CD4-positive, alpha-beta T cell (primary cell): ENCODE measurements around the gene PPM1L. TPM values are rescaled to one million over a fixed set of nuclear protein-coding genes. Genes with fewer than 3 reads are reported as not detected.

ENCODE experiments used
- ATAC-seq: fragments of 200-7000 bp; cut with Tn5 transposase; one replicate; pipeline ENCODE4 v1.10.0; 2022; ENCODE audit warnings: mild to moderate bottlenecking; ENCODE audit not compliant: poor library complexity
- CTCF ChIA-PET: fragments of 350-600 bp; sonication (Branson Sonifier 250); formaldehyde crosslinking; loops from one replicate; lab custom pipeline; 2021; ENCODE audit warnings: antibody characterized with exemption, inconsistent platforms; lab: Charles Lee
- POLR2A ChIA-PET: fragments of 350-600 bp; sonication (Branson Sonifier 250); formaldehyde crosslinking; loops from one replicate; lab custom pipeline; 2021; ENCODE audit warnings: antibody characterized with exemption, inconsistent platforms; lab: Charles Lee
- DNase-seq, 14 experiments: peaks; one replicate each; pipeline ENCODE4 v3.0.0-alpha.2; 2013 to 2020; ENCODE audit warnings: mixed read lengths in 2 of 14
- H3K27ac ChIP-seq, 2 donors: one replicate each; pipeline versions ENCODE4 v1.5.1 to v1.7.0; 2013; ENCODE audit warnings: low read length in 2 of 2, low read depth in 1 of 2, mild to moderate bottlenecking in 1 of 2
- H3K27me3 ChIP-seq, 2 experiments: 1 replicate in 1 of 2; 2 replicates in 1 of 2; pipeline versions ENCODE4 v1.6.1 to v1.7.0; 2013; ENCODE audit warnings: low read length in 2 of 2, control low read depth in 1 of 2, mild to moderate bottlenecking in 1 of 2, moderate library complexity in 1 of 2; ENCODE audit not compliant: insufficient read depth in 2 of 2, control insufficient read depth in 1 of 2
- H3K36me3 ChIP-seq: one replicate; pipeline ENCODE4 v1.6.1; 2013; ENCODE audit warnings: low read length, control low read depth; ENCODE audit not compliant: insufficient read depth
- H3K4me1 ChIP-seq: one replicate; pipeline ENCODE4 v1.6.1; 2013; ENCODE audit warnings: low read length, control low read depth; ENCODE audit not compliant: insufficient read depth
- H3K4me3 ChIP-seq: one replicate; pipeline ENCODE4 v1.5.1; 2013; ENCODE audit warnings: mild to moderate bottlenecking, low read length, moderate library complexity
- H3K9me3 ChIP-seq, 2 experiments: 1 replicate in 1 of 2; 2 replicates in 1 of 2; pipeline versions ENCODE4 v1.6.1 to v1.7.0; 2013; ENCODE audit warnings: low read length in 2 of 2, mild to moderate bottlenecking in 2 of 2, control low read depth in 1 of 2, moderate library complexity in 1 of 2; ENCODE audit not compliant: control insufficient read depth in 1 of 2, insufficient read depth in 1 of 2
- H3K27ac Mint-ChIP-seq: one replicate; pipeline ENCODE4 v1.8.0; 2020; ENCODE audit warnings: mixed read lengths
- H3K27me3 Mint-ChIP-seq: one replicate; pipeline ENCODE4 v1.8.0; 2021; ENCODE audit warnings: mixed read lengths
- H3K36me3 Mint-ChIP-seq: one replicate; pipeline ENCODE4 v1.8.0; 2021; ENCODE audit warnings: low read depth, mixed read lengths
- H3K4me1 Mint-ChIP-seq: one replicate; pipeline ENCODE4 v1.8.0; 2021; ENCODE audit warnings: low read depth, mixed read lengths
- H3K4me3 Mint-ChIP-seq: one replicate; pipeline ENCODE4 v1.8.0; 2020; ENCODE audit warnings: mild to moderate bottlenecking, mixed read lengths
- H3K9me3 Mint-ChIP-seq: one replicate; pipeline ENCODE4 v1.8.0; 2020; ENCODE audit warnings: mixed read lengths
- CTCF ChIP-seq: fragments of 200-600 bp; IDR thresholded peaks from one replicate; pipeline ENCODE4 v1.8.0; 2022; ENCODE audit warnings: antibody characterized with exemption, mild to moderate bottlenecking
- intact Hi-C, 2 experiments: fragments of 100-400 bp; cut with DNase I in 1 of 2; cut with micrococcal nuclease in 1 of 2; formaldehyde crosslinking; loops; one replicate each; pipeline versions ENCODE4 v1.15.1 to v1.9.0; 2023 to 2025; cut with DNase I, micrococcal nuclease
- total RNA-seq, 174 experiments: library from RNA in 2 of 174; stranded (reverse) in 2 of 174; gene quantifications; one replicate each; pipeline ENCODE4 v1.2.3 and lab custom pipeline; 2021 to 2026

Gene PPM1L
- total RNA-seq, 2 experiments from 2014 or later: 3.0 to 3.4 TPM

GRCh38 chr3:160929595-160929994, 173.6 kb downstream of the PPM1L start:
- CTCF ChIA-PET: no interaction called here

DNA sequence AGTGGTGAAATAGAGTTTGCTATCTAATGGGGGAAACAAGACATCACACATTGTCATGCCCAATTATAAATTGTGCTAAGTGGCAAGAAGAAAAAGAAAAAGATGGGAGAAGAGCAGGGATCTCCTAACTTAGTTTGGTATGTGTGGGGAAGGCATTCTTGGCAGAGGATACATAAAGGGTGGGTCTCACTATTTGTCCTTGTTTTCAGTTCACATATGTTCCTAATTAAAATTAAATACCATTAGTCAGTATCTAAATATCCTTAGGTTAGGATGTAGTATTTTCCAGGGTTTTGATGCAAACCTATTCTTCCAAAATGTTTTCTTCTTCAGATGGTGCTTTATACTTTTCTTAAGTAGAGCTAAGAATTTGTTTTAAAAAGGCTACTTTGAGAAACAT, 175.4 kb downstream of the PPM1L start:
- Histone ChIP-seq H3K27ac (no peak overlapping the region), H3K4me3 (no peak overlapping the region), H3K9me3 (no peaks in the 10 kb centered on the region), H3K36me3 (no peaks in the 10 kb centered on the region), H3K4me1 (no peaks in the 10 kb centered on the region), H3K27me3 (no peaks in the 10 kb centered on the region)
- no peak overlapping the region for H3K4me3 Mint-ChIP-seq
- POLR2A ChIA-PET: no interaction called here
- CTCF ChIA-PET: no interaction called here
- intact Hi-C loops: no loop called here
- H3K9me3 Mint-ChIP-seq: no peaks in the 10 kb centered on the region
- TF ChIP-seq CTCF: no peak
- H3K36me3 Mint-ChIP-seq: no peaks in the 10 kb centered on the region
- H3K27me3 Mint-ChIP-seq: no peaks in the 10 kb centered on the region
- H3K4me1 Mint-ChIP-seq: no peaks in the 10 kb centered on the region
- no peak for ATAC-seq
- no peak overlapping the region for H3K27ac Mint-ChIP-seq
- DNase-seq: no peak

More at GRCh38 chr3:160929595-160929994, 173.6 kb downstream of the PPM1L start:
- TF ChIP-seq CTCF: no peak
- Histone ChIP-seq H3K27ac (no peak overlapping the region), H3K4me3 (no peak overlapping the region), H3K9me3 (no peaks in the 10 kb centered on the region), H3K36me3 (no peaks in the 10 kb centered on the region), H3K27me3 (no peaks in the 10 kb centered on the region), H3K4me1 (no peaks in the 10 kb centered on the region)
- intact Hi-C loops: no loop called here
- Mint-ChIP-seq H3K4me3 (no peak overlapping the region), H3K36me3 (no peaks in the 10 kb centered on the region), H3K27ac (no peak overlapping the region), H3K4me1 (no peaks in the 10 kb centered on the region), H3K9me3 (no peaks in the 10 kb centered on the region), H3K27me3 (no peaks in the 10 kb centered on the region)
- DNase-seq: no peak
- ATAC-seq: no peak
- POLR2A ChIA-PET: no interaction called here

GRCh38 chr3:160935413-160936095, 179.5 kb downstream of the PPM1L start:
- H3K27ac Mint-ChIP-seq: no peak overlapping the region

More at GRCh38 chr3:160935413-160936095, 179.5 kb downstream of the PPM1L start:
- H3K27me3 ChIP-seq: no peaks in the 10 kb centered on the region
- H3K4me3 ChIP-seq: no peak overlapping the region
- ATAC-seq (no peak), DNase-seq (no peak)
- peaks cover 0 to 4% of the 10 kb centered on the region in 2 experiments for H3K9me3 ChIP-seq
- CTCF ChIA-PET: no interaction called here
- no peak overlapping the region for H3K4me3 Mint-ChIP-seq
- intact Hi-C loops: no loop called here
- H3K4me1 Mint-ChIP-seq: no peaks in the 10 kb centered on the region
- TF ChIP-seq CTCF: no peak
- H3K9me3 Mint-ChIP-seq: no peaks in the 10 kb centered on the region
- H3K4me1 ChIP-seq: no peaks in the 10 kb centered on the region
- no peaks in the 10 kb centered on the region for H3K36me3 Mint-ChIP-seq
- H3K36me3 ChIP-seq: no peaks in the 10 kb centered on the region
- no peak overlapping the region for H3K27ac ChIP-seq
- POLR2A ChIA-PET: no interaction called here
- no peaks in the 10 kb centered on the region for H3K27me3 Mint-ChIP-seq
